ENCODE data around the gene USP47. TPM values are rescaled to one million over a fixed set of nuclear protein-coding genes. Genes with fewer than 3 reads are reported as not detected.

Gene USP47
- polyA plus RNA-seq, 1 donor from 2014 or later = 92.6 TPM

DNA sequence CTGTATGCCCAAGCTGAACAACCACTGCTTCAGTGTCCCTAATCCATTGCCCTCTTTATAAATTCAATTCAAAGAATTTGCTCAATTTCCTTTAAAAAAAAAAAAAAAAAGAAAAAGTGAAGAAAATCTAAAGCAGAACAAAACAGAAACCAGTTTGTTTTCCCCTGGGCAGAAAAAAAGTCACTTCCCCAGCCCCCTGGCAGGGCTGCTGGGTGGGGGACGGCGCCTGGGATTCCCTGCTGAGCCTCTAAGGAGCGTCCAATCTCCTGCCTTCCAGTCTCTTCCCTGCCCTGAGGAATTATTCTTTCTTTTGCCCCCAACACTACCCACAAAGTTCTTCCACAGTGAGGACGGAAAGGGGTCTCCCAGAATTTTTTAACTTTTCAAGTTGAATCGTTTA is 142.8 kb downstream of the USP47 start:
- no peaks in the 10 kb centered on the region for H3F3A ChIP-seq (ENCODE audit: insufficient read depth, low read length, poor library complexity, severe bottlenecking)
- H3K36me3 ChIP-seq (ENCODE audit: insufficient read depth, low read length) = no peaks in the 10 kb centered on the region
- no peaks in the 10 kb centered on the region for H3K27me3 ChIP-seq (ENCODE audit: insufficient read depth, low read depth, low read length)
- H3K4me2 ChIP-seq (ENCODE audit: low read length) = no peak overlapping the region
- H3K9me2 ChIP-seq (ENCODE audit: insufficient read depth, low read length) = no peaks in the 10 kb centered on the region
- no peak overlapping the region for H2AFZ ChIP-seq (ENCODE audit: low read depth, low read length)
- no peak overlapping the region for H3K9ac ChIP-seq (ENCODE audit: low read length)
- no peaks in the 10 kb centered on the region for H3K79me2 ChIP-seq (replicated peaks; ENCODE audit: insufficient read depth, low read length)
- no peak overlapping the region for H3K4me3 ChIP-seq (ENCODE audit: low read length)
- no peaks in the 10 kb centered on the region for H4K20me1 ChIP-seq (ENCODE audit: insufficient read depth)
- TF ChIP-seq EZH2 (IDR thresholded peaks at IDR 0.05; ENCODE audit: borderline replicate concordance, insufficient read depth, low read length, poor library complexity, severe bottlenecking) = no peak
- no peak for TF ChIP-seq SMC3 (conservative IDR thresholded peaks at IDR 0.05; ENCODE audit: poor library complexity)
- no peak for TF ChIP-seq CTCF (IDR thresholded peaks at IDR 0.05; ENCODE audit: poor library complexity, severe bottlenecking)
- no peak for TF ChIP-seq POLR2AphosphoS5 (IDR thresholded peaks at IDR 0.05)
- TF ChIP-seq TAF1 (IDR thresholded peaks at IDR 0.05; ENCODE audit: low read depth) = no peak
- TF ChIP-seq MXI1 (conservative IDR thresholded peaks at IDR 0.05; ENCODE audit: poor library complexity, severe bottlenecking) = no peak
- no peak for TF ChIP-seq RAD21 (conservative IDR thresholded peaks at IDR 0.05)
- TF ChIP-seq, protein P1, sequence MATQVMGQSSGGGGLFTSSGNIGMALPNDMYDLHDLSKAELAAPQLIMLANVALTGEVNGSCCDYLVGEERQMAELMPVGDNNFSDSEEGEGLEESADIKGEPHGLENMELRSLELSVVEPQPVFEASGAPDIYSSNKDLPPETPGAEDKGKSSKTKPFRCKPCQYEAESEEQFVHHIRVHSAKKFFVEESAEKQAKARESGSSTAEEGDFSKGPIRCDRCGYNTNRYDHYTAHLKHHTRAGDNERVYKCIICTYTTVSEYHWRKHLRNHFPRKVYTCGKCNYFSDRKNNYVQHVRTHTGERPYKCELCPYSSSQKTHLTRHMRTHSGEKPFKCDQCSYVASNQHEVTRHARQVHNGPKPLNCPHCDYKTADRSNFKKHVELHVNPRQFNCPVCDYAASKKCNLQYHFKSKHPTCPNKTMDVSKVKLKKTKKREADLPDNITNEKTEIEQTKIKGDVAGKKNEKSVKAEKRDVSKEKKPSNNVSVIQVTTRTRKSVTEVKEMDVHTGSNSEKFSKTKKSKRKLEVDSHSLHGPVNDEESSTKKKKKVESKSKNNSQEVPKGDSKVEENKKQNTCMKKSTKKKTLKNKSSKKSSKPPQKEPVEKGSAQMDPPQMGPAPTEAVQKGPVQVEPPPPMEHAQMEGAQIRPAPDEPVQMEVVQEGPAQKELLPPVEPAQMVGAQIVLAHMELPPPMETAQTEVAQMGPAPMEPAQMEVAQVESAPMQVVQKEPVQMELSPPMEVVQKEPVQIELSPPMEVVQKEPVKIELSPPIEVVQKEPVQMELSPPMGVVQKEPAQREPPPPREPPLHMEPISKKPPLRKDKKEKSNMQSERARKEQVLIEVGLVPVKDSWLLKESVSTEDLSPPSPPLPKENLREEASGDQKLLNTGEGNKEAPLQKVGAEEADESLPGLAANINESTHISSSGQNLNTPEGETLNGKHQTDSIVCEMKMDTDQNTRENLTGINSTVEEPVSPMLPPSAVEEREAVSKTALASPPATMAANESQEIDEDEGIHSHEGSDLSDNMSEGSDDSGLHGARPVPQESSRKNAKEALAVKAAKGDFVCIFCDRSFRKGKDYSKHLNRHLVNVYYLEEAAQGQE (IDR thresholded peaks at IDR 0.05; ENCODE audit: borderline replicate concordance) = no peak
- no peaks in the 10 kb centered on the region for H3K9me3 ChIP-seq (ENCODE audit: low read length)
- H3K27ac ChIP-seq (ENCODE audit: low read length) = no peak overlapping the region

DNA sequence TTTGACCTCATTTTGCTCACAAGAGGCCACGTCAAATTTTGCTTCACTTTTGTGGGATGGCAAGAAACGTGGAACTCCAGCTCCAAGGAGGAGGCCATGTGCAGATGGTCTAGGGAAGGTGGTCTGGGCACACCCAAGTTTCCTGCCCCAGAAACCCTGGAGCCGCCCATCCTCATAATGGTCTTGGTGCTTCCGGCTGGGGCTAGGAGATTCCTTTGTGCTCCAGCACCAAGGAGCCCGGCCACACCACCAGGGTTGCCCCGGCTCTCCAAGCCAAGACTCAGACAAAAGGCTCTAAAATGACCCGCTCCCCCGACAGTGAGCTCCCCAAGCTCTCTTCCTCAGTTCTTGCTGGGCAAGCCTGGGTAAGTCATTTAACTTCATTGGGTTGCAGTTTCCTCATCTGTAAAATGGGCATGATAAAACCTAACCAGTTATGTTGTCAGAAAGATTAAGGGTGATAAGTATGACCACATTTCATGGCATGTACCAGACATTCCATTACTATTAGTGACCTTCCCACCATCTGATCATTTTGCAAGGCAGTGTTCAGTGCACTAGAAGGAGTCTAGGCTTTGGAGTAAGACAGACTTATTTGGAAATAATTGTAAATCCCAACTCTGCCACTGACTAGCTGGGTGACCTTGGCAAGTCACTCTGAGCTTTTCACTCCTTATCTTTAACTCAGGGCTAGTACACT is 143.4 kb downstream of the USP47 start:
- Histone ChIP-seq H3K4me2 (ENCODE audit: low read length) (no peak overlapping the region), H3K9ac (ENCODE audit: low read length) (no peak overlapping the region), H3F3A (ENCODE audit: insufficient read depth, low read length, poor library complexity, severe bottlenecking) (no peaks in the 10 kb centered on the region), H2AFZ (ENCODE audit: low read depth, low read length) (no peak overlapping the region), H3K27me3 (ENCODE audit: insufficient read depth, low read depth, low read length) (no peaks in the 10 kb centered on the region), H3K79me2 (replicated peaks; ENCODE audit: insufficient read depth, low read length) (no peaks in the 10 kb centered on the region), H4K20me1 (ENCODE audit: insufficient read depth) (no peaks in the 10 kb centered on the region), H3K9me3 (ENCODE audit: low read length) (no peaks in the 10 kb centered on the region), H3K4me3 (ENCODE audit: low read length) (no peak overlapping the region), H3K27ac (ENCODE audit: low read length) (no peak overlapping the region), H3K36me3 (ENCODE audit: insufficient read depth, low read length) (no peaks in the 10 kb centered on the region), H3K9me2 (ENCODE audit: insufficient read depth, low read length) (no peaks in the 10 kb centered on the region)
- TF ChIP-seq CTCF (IDR thresholded peaks at IDR 0.05; ENCODE audit: poor library complexity, severe bottlenecking) (no peak), SMC3 (conservative IDR thresholded peaks at IDR 0.05; ENCODE audit: poor library complexity) (no peak), POLR2AphosphoS5 (IDR thresholded peaks at IDR 0.05) (no peak), RAD21 (conservative IDR thresholded peaks at IDR 0.05) (no peak), MXI1 (conservative IDR thresholded peaks at IDR 0.05; ENCODE audit: poor library complexity, severe bottlenecking) (no peak), EP300 (conservative IDR thresholded peaks at IDR 0.05; ENCODE audit: poor library complexity, severe bottlenecking) (no peak), EZH2 (IDR thresholded peaks at IDR 0.05; ENCODE audit: borderline replicate concordance, insufficient read depth, low read length, poor library complexity, severe bottlenecking) (no peak), TAF1 (IDR thresholded peaks at IDR 0.05; ENCODE audit: low read depth) (no peak)
- TF ChIP-seq, protein P1 (IDR thresholded peaks at IDR 0.05; ENCODE audit: borderline replicate concordance) = no peak
